Measurements from ENCODE around the gene TBXA2R. TPM values are rescaled to one million over a fixed set of nuclear protein-coding genes. Genes with fewer than 3 reads are reported as not detected.

The TBXA2R gene
- total RNA-seq, 1 experiment from 2014 or later, result 1.3 TPM

DNA sequence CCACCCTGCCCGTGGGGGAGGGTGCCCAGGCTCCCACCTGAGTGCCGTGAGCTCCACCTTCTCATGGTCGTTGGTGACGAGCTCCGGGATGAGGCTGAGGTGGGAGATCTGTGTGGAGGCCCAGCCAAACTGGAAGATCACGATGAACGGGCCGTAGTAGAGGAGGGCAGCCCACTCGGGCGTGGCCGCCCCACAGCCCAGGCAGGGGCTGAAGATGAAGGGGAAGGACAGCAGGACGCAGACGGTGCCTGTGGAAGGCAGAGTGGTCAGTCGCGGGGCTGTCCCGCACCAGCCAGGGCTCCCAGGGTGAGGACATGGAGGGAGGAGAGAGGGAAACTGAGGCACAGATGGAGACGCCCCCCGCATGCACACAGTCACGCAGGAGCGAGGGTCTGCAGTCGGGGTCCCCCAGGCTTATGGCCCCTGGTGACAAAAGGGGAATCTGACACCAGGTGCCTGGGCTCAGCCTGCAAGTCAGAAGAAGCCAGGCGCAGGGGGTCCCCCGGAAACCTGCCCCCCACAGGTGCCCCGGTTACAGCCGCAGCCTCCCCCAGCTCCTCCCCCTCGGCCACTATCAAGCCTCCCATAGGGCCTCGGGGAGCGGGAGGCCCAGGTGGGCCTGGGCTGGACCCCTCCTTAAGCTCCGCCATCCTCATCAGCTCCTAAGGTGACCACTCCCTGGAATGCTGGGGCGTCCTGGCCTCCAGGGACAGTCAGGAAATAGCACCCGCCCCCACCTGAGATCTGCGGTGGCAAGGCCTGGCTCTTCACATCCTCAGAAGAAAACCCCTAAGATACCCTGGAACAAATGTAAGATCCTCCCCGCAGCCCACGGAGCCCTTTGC lies 55.5 kb downstream of the TBXA2R start (continued):
- TF ChIP-seq ZNF317 (CRISPR knock-in tag; IDR thresholded peaks at IDR 0.05; ENCODE audit: borderline replicate concordance, low read depth) (no peak), TP53 (CRISPR knock-in tag; IDR thresholded peaks at IDR 0.05) (no peak), ZNF263 (CRISPR knock-in tag; IDR thresholded peaks at IDR 0.05; ENCODE audit: low read depth) (no peak), JAZF1 (CRISPR knock-in tag; IDR thresholded peaks at IDR 0.05) (no peak), ZNF671 (CRISPR knock-in tag; IDR thresholded peaks at IDR 0.05) (no peak), CREM (CRISPR knock-in tag; IDR thresholded peaks at IDR 0.05) (no peak), ZNF121 (CRISPR knock-in tag; IDR thresholded peaks at IDR 0.05) (no peak), GTF2I (CRISPR knock-in tag; conservative IDR thresholded peaks at IDR 0.05) (no peak)
- TF ChIP-seq, protein P1, sequence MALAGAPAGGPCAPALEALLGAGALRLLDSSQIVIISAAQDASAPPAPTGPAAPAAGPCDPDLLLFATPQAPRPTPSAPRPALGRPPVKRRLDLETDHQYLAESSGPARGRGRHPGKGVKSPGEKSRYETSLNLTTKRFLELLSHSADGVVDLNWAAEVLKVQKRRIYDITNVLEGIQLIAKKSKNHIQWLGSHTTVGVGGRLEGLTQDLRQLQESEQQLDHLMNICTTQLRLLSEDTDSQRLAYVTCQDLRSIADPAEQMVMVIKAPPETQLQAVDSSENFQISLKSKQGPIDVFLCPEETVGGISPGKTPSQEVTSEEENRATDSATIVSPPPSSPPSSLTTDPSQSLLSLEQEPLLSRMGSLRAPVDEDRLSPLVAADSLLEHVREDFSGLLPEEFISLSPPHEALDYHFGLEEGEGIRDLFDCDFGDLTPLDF (CRISPR knock-in tag; IDR thresholded peaks at IDR 0.05), result no peak
- TF ChIP-seq, protein P2, sequence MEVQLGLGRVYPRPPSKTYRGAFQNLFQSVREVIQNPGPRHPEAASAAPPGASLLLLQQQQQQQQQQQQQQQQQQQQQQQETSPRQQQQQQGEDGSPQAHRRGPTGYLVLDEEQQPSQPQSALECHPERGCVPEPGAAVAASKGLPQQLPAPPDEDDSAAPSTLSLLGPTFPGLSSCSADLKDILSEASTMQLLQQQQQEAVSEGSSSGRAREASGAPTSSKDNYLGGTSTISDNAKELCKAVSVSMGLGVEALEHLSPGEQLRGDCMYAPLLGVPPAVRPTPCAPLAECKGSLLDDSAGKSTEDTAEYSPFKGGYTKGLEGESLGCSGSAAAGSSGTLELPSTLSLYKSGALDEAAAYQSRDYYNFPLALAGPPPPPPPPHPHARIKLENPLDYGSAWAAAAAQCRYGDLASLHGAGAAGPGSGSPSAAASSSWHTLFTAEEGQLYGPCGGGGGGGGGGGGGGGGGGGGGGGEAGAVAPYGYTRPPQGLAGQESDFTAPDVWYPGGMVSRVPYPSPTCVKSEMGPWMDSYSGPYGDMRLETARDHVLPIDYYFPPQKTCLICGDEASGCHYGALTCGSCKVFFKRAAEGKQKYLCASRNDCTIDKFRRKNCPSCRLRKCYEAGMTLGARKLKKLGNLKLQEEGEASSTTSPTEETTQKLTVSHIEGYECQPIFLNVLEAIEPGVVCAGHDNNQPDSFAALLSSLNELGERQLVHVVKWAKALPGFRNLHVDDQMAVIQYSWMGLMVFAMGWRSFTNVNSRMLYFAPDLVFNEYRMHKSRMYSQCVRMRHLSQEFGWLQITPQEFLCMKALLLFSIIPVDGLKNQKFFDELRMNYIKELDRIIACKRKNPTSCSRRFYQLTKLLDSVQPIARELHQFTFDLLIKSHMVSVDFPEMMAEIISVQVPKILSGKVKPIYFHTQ (CRISPR knock-in tag; IDR thresholded peaks at IDR 0.05), result no peak
- TF ChIP-seq, protein P3, sequence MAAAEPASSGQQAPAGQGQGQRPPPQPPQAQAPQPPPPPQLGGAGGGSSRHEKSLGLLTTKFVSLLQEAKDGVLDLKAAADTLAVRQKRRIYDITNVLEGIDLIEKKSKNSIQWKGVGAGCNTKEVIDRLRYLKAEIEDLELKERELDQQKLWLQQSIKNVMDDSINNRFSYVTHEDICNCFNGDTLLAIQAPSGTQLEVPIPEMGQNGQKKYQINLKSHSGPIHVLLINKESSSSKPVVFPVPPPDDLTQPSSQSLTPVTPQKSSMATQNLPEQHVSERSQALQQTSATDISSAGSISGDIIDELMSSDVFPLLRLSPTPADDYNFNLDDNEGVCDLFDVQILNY (CRISPR knock-in tag; IDR thresholded peaks at IDR 0.05), result no peak
- TF ChIP-seq, protein P4, sequence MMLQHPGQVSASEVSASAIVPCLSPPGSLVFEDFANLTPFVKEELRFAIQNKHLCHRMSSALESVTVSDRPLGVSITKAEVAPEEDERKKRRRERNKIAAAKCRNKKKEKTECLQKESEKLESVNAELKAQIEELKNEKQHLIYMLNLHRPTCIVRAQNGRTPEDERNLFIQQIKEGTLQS (CRISPR knock-in tag; conservative IDR thresholded peaks at IDR 0.05), result no peak
- TF ChIP-seq, protein P5, sequence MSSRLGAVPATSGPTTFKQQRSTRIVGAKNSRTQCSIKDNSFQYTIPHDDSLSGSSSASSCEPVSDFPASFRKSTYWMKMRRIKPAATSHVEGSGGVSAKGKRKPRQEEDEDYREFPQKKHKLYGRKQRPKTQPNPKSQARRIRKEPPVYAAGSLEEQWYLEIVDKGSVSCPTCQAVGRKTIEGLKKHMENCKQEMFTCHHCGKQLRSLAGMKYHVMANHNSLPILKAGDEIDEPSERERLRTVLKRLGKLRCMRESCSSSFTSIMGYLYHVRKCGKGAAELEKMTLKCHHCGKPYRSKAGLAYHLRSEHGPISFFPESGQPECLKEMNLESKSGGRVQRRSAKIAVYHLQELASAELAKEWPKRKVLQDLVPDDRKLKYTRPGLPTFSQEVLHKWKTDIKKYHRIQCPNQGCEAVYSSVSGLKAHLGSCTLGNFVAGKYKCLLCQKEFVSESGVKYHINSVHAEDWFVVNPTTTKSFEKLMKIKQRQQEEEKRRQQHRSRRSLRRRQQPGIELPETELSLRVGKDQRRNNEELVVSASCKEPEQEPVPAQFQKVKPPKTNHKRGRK (CRISPR knock-in tag; IDR thresholded peaks at IDR 0.05; ENCODE audit: borderline replicate concordance), result no peak
- TF ChIP-seq, protein P6, sequence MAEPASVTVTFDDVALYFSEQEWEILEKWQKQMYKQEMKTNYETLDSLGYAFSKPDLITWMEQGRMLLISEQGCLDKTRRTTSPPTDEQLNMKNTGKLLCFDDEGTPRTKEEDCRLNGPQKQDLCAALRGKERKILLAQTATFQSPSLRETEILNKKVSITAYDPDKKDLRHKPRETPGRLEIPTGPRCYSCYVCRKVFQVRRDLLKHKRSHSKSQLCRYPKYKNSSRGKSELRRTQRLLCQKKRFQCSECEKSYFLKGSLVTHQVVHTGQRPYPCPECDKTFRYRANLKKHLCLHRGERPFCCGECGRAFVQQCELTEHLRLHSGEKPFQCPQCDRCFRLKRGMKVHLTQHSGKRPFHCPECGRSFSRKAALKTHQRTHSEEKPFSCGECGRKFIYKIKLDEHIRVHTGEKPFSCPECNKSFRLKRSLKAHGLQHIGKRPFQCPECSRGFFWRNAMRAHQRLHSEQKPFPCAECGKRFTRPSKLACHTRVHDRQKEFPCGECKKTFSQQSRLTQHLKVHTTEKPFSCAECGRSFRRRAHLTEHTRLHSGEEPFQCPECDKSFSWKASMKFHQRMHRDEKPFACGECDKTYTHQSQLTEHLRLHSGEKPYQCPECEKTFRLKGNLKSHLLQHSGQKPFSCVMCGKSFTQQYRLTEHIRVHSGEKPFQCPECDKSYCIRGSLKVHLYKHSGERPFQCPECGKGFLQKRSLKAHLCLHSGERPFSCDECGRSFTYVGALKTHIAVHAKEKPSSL (CRISPR knock-in tag; conservative IDR thresholded peaks at IDR 0.05), result no peak
- TF ChIP-seq, protein P7, sequence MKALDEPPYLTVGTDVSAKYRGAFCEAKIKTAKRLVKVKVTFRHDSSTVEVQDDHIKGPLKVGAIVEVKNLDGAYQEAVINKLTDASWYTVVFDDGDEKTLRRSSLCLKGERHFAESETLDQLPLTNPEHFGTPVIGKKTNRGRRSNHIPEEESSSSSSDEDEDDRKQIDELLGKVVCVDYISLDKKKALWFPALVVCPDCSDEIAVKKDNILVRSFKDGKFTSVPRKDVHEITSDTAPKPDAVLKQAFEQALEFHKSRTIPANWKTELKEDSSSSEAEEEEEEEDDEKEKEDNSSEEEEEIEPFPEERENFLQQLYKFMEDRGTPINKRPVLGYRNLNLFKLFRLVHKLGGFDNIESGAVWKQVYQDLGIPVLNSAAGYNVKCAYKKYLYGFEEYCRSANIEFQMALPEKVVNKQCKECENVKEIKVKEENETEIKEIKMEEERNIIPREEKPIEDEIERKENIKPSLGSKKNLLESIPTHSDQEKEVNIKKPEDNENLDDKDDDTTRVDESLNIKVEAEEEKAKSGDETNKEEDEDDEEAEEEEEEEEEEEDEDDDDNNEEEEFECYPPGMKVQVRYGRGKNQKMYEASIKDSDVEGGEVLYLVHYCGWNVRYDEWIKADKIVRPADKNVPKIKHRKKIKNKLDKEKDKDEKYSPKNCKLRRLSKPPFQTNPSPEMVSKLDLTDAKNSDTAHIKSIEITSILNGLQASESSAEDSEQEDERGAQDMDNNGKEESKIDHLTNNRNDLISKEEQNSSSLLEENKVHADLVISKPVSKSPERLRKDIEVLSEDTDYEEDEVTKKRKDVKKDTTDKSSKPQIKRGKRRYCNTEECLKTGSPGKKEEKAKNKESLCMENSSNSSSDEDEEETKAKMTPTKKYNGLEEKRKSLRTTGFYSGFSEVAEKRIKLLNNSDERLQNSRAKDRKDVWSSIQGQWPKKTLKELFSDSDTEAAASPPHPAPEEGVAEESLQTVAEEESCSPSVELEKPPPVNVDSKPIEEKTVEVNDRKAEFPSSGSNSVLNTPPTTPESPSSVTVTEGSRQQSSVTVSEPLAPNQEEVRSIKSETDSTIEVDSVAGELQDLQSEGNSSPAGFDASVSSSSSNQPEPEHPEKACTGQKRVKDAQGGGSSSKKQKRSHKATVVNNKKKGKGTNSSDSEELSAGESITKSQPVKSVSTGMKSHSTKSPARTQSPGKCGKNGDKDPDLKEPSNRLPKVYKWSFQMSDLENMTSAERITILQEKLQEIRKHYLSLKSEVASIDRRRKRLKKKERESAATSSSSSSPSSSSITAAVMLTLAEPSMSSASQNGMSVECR (CRISPR knock-in tag; IDR thresholded peaks at IDR 0.05; ENCODE audit: borderline replicate concordance), result no peak
